HepG2 (cell line): ENCODE results near the gene LHFPL2. TPM values are rescaled to one million over a fixed set of nuclear protein-coding genes. Genes with fewer than 3 reads are reported as not detected.

Experiments
- ATAC-seq: fragments of 200-7000 bp; cut with Tn5 transposase; 3 replicates; pipeline ENCODE4 v1.9.1; 2020; ENCODE audit warnings: mild to moderate bottlenecking, moderate library complexity
- BruUV-seq: library from RNA; stranded (reverse); fragments of 400-500 nt; replicated peaks from 2 replicates; lab custom pipeline; 2021; lab: Mats Ljungman, UMichigan
- CTCF ChIA-PET: fragments of 300-600 bp; formaldehyde crosslinking; extraction: SDS; loops from one replicate; lab custom pipeline; 2021; ENCODE audit warnings: low total read pairs, inconsistent platforms, low intra/inter-chr PET ratio; lab: Yijun Ruan, JAX
- POLR2A ChIA-PET: fragments of 350-600 bp; sonication (Branson Sonifier 250); formaldehyde crosslinking; loops from one replicate; lab custom pipeline; 2020; ENCODE audit warnings: antibody characterized with exemption, inconsistent platforms; lab: Yijun Ruan, JAX
- DNase-seq: peaks from one replicate; pipeline ENCODE4 v3.0.0-alpha.2; 2015; ENCODE audit warnings: low spot score
- FAIRE-seq: peaks from 3 replicates; lab custom pipeline; 2011; peaks lifted over from hg19 to GRCh38; lab: Jason Lieb, UNC
- H2AFZ ChIP-seq: one replicate; pipeline ENCODE4 v1.6.1; 2011; ENCODE audit warnings: low read length, inconsistent platforms
- H3K27ac ChIP-seq: fragments of 300-600 bp; 3 replicates; pipeline ENCODE4 v1.8.0; 2011; ENCODE audit warnings: mixed run types, mild to moderate bottlenecking, mixed read lengths, low read length, inconsistent platforms; ENCODE audit not compliant: insufficient read depth; ENCODE audit errors: extremely low read length
- H3K27me3 ChIP-seq, 2 experiments: fragments of 200-600 bp in 1 of 2; 2 replicates in 1 of 2; 3 replicates in 1 of 2; pipeline versions ENCODE4 v1.6.0 to v1.8.0; 2011; ENCODE audit warnings: low read length in 2 of 2, mild to moderate bottlenecking in 2 of 2, moderate library complexity in 2 of 2, inconsistent platforms in 1 of 2; ENCODE audit not compliant: insufficient read depth in 2 of 2, control insufficient read depth in 1 of 2
- H3K36me3 ChIP-seq, 2 experiments: fragments of 200-600 bp in 1 of 2; replicated peaks in 1 of 2; 2 replicates in 1 of 2; 3 replicates in 1 of 2; pipeline versions ENCODE4 v1.5.1 to v1.8.0; 2011; ENCODE audit warnings: low read length in 2 of 2, inconsistent platforms in 1 of 2; ENCODE audit not compliant: insufficient read depth in 2 of 2, control insufficient read depth in 1 of 2
- H3K4me1 ChIP-seq: 2 replicates; pipeline ENCODE4 v1.5.1; 2012; ENCODE audit warnings: low read length, inconsistent platforms; ENCODE audit not compliant: insufficient read depth
- H3K4me2 ChIP-seq: 2 replicates; pipeline ENCODE4 v1.6.0; 2011; ENCODE audit warnings: low read depth, low read length, inconsistent platforms
- H3K4me3 ChIP-seq, 3 experiments: fragments of 200-600 bp in 1 of 3; sonication (generic), shearing (Covaris generic) in 1 of 3; replicated peaks in 1 of 3; 2 replicates each; pipeline ENCODE4 v1.5.1; 2011 to 2016; ENCODE audit warnings: low read length in 3 of 3, inconsistent platforms in 2 of 3, low read depth in 2 of 3, mild to moderate bottlenecking in 2 of 3, control low read depth in 1 of 3, mixed read lengths in 1 of 3; ENCODE audit not compliant: insufficient read depth in 1 of 3
- H3K79me2 ChIP-seq: one replicate; pipeline ENCODE4 v1.6.1; 2011; ENCODE audit warnings: low read length, inconsistent platforms; ENCODE audit not compliant: insufficient read depth
- H3K9ac ChIP-seq: 2 replicates; pipeline ENCODE4 v1.6.0; 2011; ENCODE audit warnings: mild to moderate bottlenecking, low read depth, low read length, inconsistent platforms; ENCODE audit not compliant: insufficient read depth
- H3K9me3 ChIP-seq: 2 replicates; pipeline ENCODE4 v1.5.1; 2012; ENCODE audit warnings: mild to moderate bottlenecking, low read length
- H4K20me1 ChIP-seq: 2 replicates; pipeline ENCODE4 v1.6.0; 2011; ENCODE audit warnings: inconsistent platforms, mild to moderate bottlenecking, low read length, moderate library complexity; ENCODE audit not compliant: insufficient read depth
- ERF ChIP-seq: IDR thresholded peaks from 2 replicates; pipeline ENCODE4 v1.6.1; 2018; ENCODE audit warnings: missing biosample characterization, missing genetic modification reagents
- FOXO1 ChIP-seq: sonication (generic); formaldehyde crosslinking; IDR thresholded peaks from 2 replicates; pipeline ENCODE4 v1.4.0; 2020; ENCODE audit warnings: missing genetic modification reagents
- HNRNPK ChIP-seq: fragments of 200-400 bp; formaldehyde crosslinking; IDR thresholded peaks from 2 replicates; pipeline ENCODE4 v1.6.1; 2018; ENCODE audit warnings: low read length, low read depth, moderate library complexity, mild to moderate bottlenecking; ENCODE audit not compliant: poor library complexity, severe bottlenecking
- IRF9 ChIP-seq: sonication (generic); formaldehyde crosslinking; IDR thresholded peaks from 2 replicates; pipeline ENCODE4 v1.8.0; 2022; ENCODE audit warnings: missing genetic modification reagents, mild to moderate bottlenecking, borderline replicate concordance
- KLF11 ChIP-seq: IDR thresholded peaks from 2 replicates; pipeline ENCODE4 v1.6.1; 2016; ENCODE audit warnings: missing compliant biosample characterization
- NBN ChIP-seq: fragments of 450-650 bp; conservative IDR thresholded peaks from 2 replicates; pipeline ENCODE4 v1.6.1; 2017
- PLRG1 ChIP-seq: fragments of 450-650 bp; conservative IDR thresholded peaks from 2 replicates; pipeline ENCODE4 v1.6.1; 2016
- RFX5 ChIP-seq: IDR thresholded peaks from 2 replicates; pipeline ENCODE4 v1.6.1; 2011; ENCODE audit warnings: low read depth, low read length, improper control_type of control experiment
- ZBTB7B ChIP-seq: sonication (generic); formaldehyde crosslinking; IDR thresholded peaks from 2 replicates; pipeline ENCODE4 v1.4.0; 2020; ENCODE audit warnings: missing genetic modification reagents
- ZNF468 ChIP-seq: sonication (generic); formaldehyde crosslinking; IDR thresholded peaks from 2 replicates; pipeline ENCODE4 v1.8.0; 2022; ENCODE audit warnings: mild to moderate bottlenecking, moderate library complexity, missing genetic modification reagents
- ZNF569 ChIP-seq: sonication (generic); formaldehyde crosslinking; IDR thresholded peaks from 2 replicates; pipeline ENCODE4 v1.5.0; 2020; ENCODE audit warnings: mild to moderate bottlenecking, missing genetic modification reagents, moderate library complexity, borderline replicate concordance
- WGBS: methylation state at CpG from one replicate; pipeline ENCODE4 v1.1.6; 2017; ENCODE audit warnings: low lambda C conversion rate; 5-methylcytosine and 5-hydroxymethylcytosine counted together
- in situ Hi-C: cut with HindIII; loops from 2 replicates; pipeline ENCODE4 v1.10.0; 2017; ENCODE audit warnings: low pct_unique_long_range_greater_than_20kb; ENCODE audit not compliant: extremely low pct_ligation_motif_present
- intact Hi-C: fragments of 100-400 bp; cut with micrococcal nuclease; formaldehyde crosslinking; loops from one replicate; pipeline ENCODE4 v1.10.0; 2022; ENCODE audit not compliant: unreplicated experiment
- polyA plus RNA-seq, 8 experiments: library from polyadenylated mRNA; depleted of rRNA in 3 of 8; stranded (reverse) in 7 of 8; unstranded in 1 of 8; fragments of >200 nt; fragmentation: Illumina TruSeq in 4 of 8; extraction: Trizol in 4 of 8; gene quantifications; 2 replicates each; pipeline versions ENCODE4 v1.2.1 to v1.2.3, GENCODE V29; 2011 to 2016; ENCODE audit warnings: low read depth in 4 of 8, missing spikeins in 1 of 8, mixed read lengths in 1 of 8; ENCODE audit not compliant: insufficient read depth in 1 of 8
- total RNA-seq, 5 experiments: library from RNA; depleted of rRNA; stranded (reverse); fragments of >200 nt; fragmentation: Illumina TruSeq; extraction: Trizol; gene quantifications; 2 replicates each; pipeline ENCODE4 v1.2.3, GENCODE V29; 2016; ENCODE audit warnings: low read depth in 1 of 5

LHFPL2 gene
- total and polyA plus RNA-seq, 2 of the 13 experiments (the other 11 are each of a cell fraction or from before 2014, with no cell fraction given), result 6.0 to 20.0 TPM

GRCh38 chr5:78505860-78506259 is 142.7 kb downstream of the LHFPL2 start:
- in situ Hi-C loops, result no loop called here
- no TSS peak for BruUV-seq
- no peak for DNase-seq
- Histone ChIP-seq H3K27ac (no peak overlapping the region), H2AFZ (no peak overlapping the region), H3K4me2 (no peak overlapping the region), H3K9me3 (no peaks in the 10 kb centered on the region), H3K79me2 (no peaks in the 10 kb centered on the region), H3K4me3 (no peak overlapping the region), H3K36me3 (peaks cover 7 to 16% of the 10 kb centered on the region in 2 experiments; a peak in 4 of 5 replicates), H3K4me1 (peaks cover 30% of the 10 kb centered on the region), H3K27me3 (no peaks in the 10 kb centered on the region), H4K20me1 (no peaks in the 10 kb centered on the region), H3K9ac (no peak overlapping the region)
- FAIRE-seq, result no peak
- ATAC-seq, result no peak
- POLR2A ChIA-PET, result interaction anchor here (1.4 kb wide), 1 partner anchor 14 kb away, joined by 4 read pairs; no protein-coding TSS in a partner anchor
- intact Hi-C loops, result no loop called here
- WGBS, result 92% methylated on average over 2 of the region's 2 CpGs
- TF ChIP-seq KLF11 (CRISPR knock-in tag) (no peak), PLRG1 (no peak), FOXO1 (CRISPR knock-in tag) (no peak), RFX5 (no peak), ZNF468 (CRISPR knock-in tag) (no peak), NBN (no peak), ZBTB7B (CRISPR knock-in tag) (no peak), ZNF569 (CRISPR knock-in tag) (no peak), IRF9 (CRISPR knock-in tag) (no peak), ERF (CRISPR knock-in tag) (no peak), HNRNPK (no peak)
- CTCF ChIA-PET, result no interaction called here
